NT2/D1 (cell line): Measurements from ENCODE around the gene SCAF8.

Experiments
- DNase-seq: peaks from one replicate; pipeline ENCODE4 v3.0.0-alpha.2; 2011; ENCODE audit warnings: low read depth, low spot score
- H3K27me3 ChIP-seq: 2 replicates; pipeline ENCODE4 v1.6.0; 2011; ENCODE audit warnings: mild to moderate bottlenecking; ENCODE audit not compliant: insufficient read length, insufficient read depth
- H3K36me3 ChIP-seq: 2 replicates; pipeline ENCODE4 v1.6.1; 2011; ENCODE audit warnings: mild to moderate bottlenecking, low read length, mixed read lengths; ENCODE audit not compliant: insufficient read depth, insufficient read length
- H3K4me1 ChIP-seq: 2 replicates; pipeline ENCODE4 v1.5.1; 2011; ENCODE audit not compliant: insufficient read depth, insufficient read length
- H3K4me3 ChIP-seq: 2 replicates; pipeline ENCODE4 v1.5.1; 2011; ENCODE audit warnings: low read depth; ENCODE audit not compliant: insufficient read length
- H3K9ac ChIP-seq: 2 replicates; pipeline ENCODE4 v1.6.0; 2011; ENCODE audit warnings: low read depth; ENCODE audit not compliant: insufficient read length
- H3K9me3 ChIP-seq: 2 replicates; pipeline ENCODE4 v1.5.1; 2011; ENCODE audit warnings: mild to moderate bottlenecking, low read length; ENCODE audit not compliant: insufficient read depth
- SUZ12 ChIP-seq: IDR thresholded peaks from 2 replicates; pipeline ENCODE4 v1.6.1; 2011; ENCODE audit not compliant: insufficient read length, insufficient read depth; ENCODE audit errors: extremely low read depth
- YY1 ChIP-seq: IDR thresholded peaks from 2 replicates; pipeline ENCODE4 v1.6.1; 2011; ENCODE audit not compliant: insufficient read length, insufficient read depth
- ZNF274 ChIP-seq: IDR thresholded peaks from 2 replicates; pipeline ENCODE4 v1.6.1; 2011; ENCODE audit warnings: mild to moderate bottlenecking, low read depth, low read length

SCAF8 gene

GRCh38 chr6:154841109-154841508, 107.9 kb downstream of the SCAF8 start:
- no peak overlapping the region for H3K4me3 ChIP-seq
- H3K36me3 ChIP-seq: peaks cover 5% of the 10 kb centered on the region
- TF ChIP-seq YY1: no peak
- no peak for TF ChIP-seq SUZ12
- no peak for TF ChIP-seq ZNF274
- no peaks in the 10 kb centered on the region for H3K9me3 ChIP-seq
- DNase-seq: no peak
- H3K27me3 ChIP-seq: no peaks in the 10 kb centered on the region
- H3K4me1 ChIP-seq: no peaks in the 10 kb centered on the region
- no peak overlapping the region for H3K9ac ChIP-seq

- TF ChIP-seq ZNF274 (no peak), SUZ12 (no peak), YY1 (no peak)
- no peaks in the 10 kb centered on the region for H3K9me3 ChIP-seq
- H3K9ac ChIP-seq: no peak overlapping the region
- H3K36me3 ChIP-seq: peaks cover 5% of the 10 kb centered on the region
- no peak for DNase-seq
- no peaks in the 10 kb centered on the region for H3K27me3 ChIP-seq
- no peaks in the 10 kb centered on the region for H3K4me1 ChIP-seq
- no peak overlapping the region for H3K4me3 ChIP-seq
Observed at GRCh38 chr6:154842833-154843232, 109.6 kb downstream of the SCAF8 start.

GRCh38 chr6:154847318-154847717, 114.1 kb downstream of the SCAF8 start:
- no peaks in the 10 kb centered on the region for H3K4me1 ChIP-seq
- H3K27me3 ChIP-seq: no peaks in the 10 kb centered on the region
- no peak overlapping the region for H3K4me3 ChIP-seq
- no peaks in the 10 kb centered on the region for H3K9me3 ChIP-seq
- DNase-seq: no peak
- no peak overlapping the region for H3K9ac ChIP-seq
- TF ChIP-seq ZNF274 (no peak), SUZ12 (no peak), YY1 (no peak)
- H3K36me3 ChIP-seq: no peaks in the 10 kb centered on the region

GRCh38 chr6:154848580-154848979, 115.4 kb downstream of the SCAF8 start:
- no peak for DNase-seq
- H3K27me3 ChIP-seq: no peaks in the 10 kb centered on the region
- TF ChIP-seq YY1 (no peak), SUZ12 (no peak), ZNF274 (no peak)
- no peaks in the 10 kb centered on the region for H3K9me3 ChIP-seq
- no peak overlapping the region for H3K9ac ChIP-seq
- H3K4me3 ChIP-seq: no peak overlapping the region
- H3K4me1 ChIP-seq: no peaks in the 10 kb centered on the region
- no peaks in the 10 kb centered on the region for H3K36me3 ChIP-seq

GRCh38 chr6:154849475-154849874, 116.3 kb downstream of the SCAF8 start:
- Histone ChIP-seq H3K9ac (no peak overlapping the region), H3K4me1 (no peaks in the 10 kb centered on the region), H3K4me3 (no peak overlapping the region), H3K9me3 (no peaks in the 10 kb centered on the region), H3K27me3 (no peaks in the 10 kb centered on the region), H3K36me3 (no peaks in the 10 kb centered on the region)
- no peak for DNase-seq
- TF ChIP-seq ZNF274 (no peak), SUZ12 (no peak), YY1 (no peak)

- Histone ChIP-seq H3K36me3 (no peaks in the 10 kb centered on the region), H3K4me3 (no peak overlapping the region), H3K9me3 (no peaks in the 10 kb centered on the region), H3K9ac (no peak overlapping the region), H3K4me1 (no peaks in the 10 kb centered on the region), H3K27me3 (no peaks in the 10 kb centered on the region)
- DNase-seq: no peak
- TF ChIP-seq ZNF274: no peak
- no peak for TF ChIP-seq SUZ12
- no peak for TF ChIP-seq YY1
Observed at GRCh38 chr6:154852687-154853086, 119.5 kb downstream of the SCAF8 start.

- no peak overlapping the region for H3K4me3 ChIP-seq
- TF ChIP-seq YY1 (no peak), SUZ12 (no peak), ZNF274 (no peak)
- no peak overlapping the region for H3K9ac ChIP-seq
- no peaks in the 10 kb centered on the region for H3K27me3 ChIP-seq
- no peak for DNase-seq
- no peaks in the 10 kb centered on the region for H3K9me3 ChIP-seq
- no peaks in the 10 kb centered on the region for H3K36me3 ChIP-seq
- no peaks in the 10 kb centered on the region for H3K4me1 ChIP-seq
Observed at GRCh38 chr6:154857529-154857928, 124.3 kb downstream of the SCAF8 start.

GRCh38 chr6:154861825-154862224, 128.6 kb downstream of the SCAF8 start:
- TF ChIP-seq ZNF274: no peak
- TF ChIP-seq YY1: no peak
- TF ChIP-seq SUZ12: no peak
- Histone ChIP-seq H3K27me3 (no peaks in the 10 kb centered on the region), H3K9me3 (no peaks in the 10 kb centered on the region), H3K9ac (no peak overlapping the region), H3K36me3 (no peaks in the 10 kb centered on the region), H3K4me3 (no peak overlapping the region), H3K4me1 (no peaks in the 10 kb centered on the region)
- DNase-seq: no peak
